Iris pigment epithelial cell (primary cell): ENCODE data around the gene CXCR2.
A peak's percentile ranks its signal among the peaks of the same experiment; 100 is the strongest.

Experiments
- DNase-seq: peaks from one replicate; pipeline ENCODE4 v3.0.0-alpha.2; 2011; ENCODE audit warnings: low read depth

Gene CXCR2

GRCh38 chr2:218186355-218186766 is 60.5 kb downstream of the CXCR2 start:
- DNase-seq: peak; percentile 67
